K562 (cell line): ENCODE data around the gene TARS2. TPM values are rescaled to one million over a fixed set of nuclear protein-coding genes. Genes with fewer than 3 reads are reported as not detected.

ENCODE experiments used
- ATAC-seq: fragments of 200-7000 bp; cut with Tn5 transposase; 3 replicates; pipeline ENCODE4 v1.9.1; 2020; ENCODE audit warnings: moderate library complexity
- BruUV-seq: library from RNA; stranded (reverse); fragments of 400-500 nt; replicated peaks from 2 replicates; lab custom pipeline; 2021; lab: Mats Ljungman, UMichigan
- CTCF ChIA-PET: fragments of 300-600 bp; formaldehyde crosslinking; extraction: SDS; loops from one replicate; lab custom pipeline; 2021; ENCODE audit warnings: low intra/inter-chr PET ratio; lab: Yijun Ruan, JAX
- POLR2A ChIA-PET: fragments of 300-600, 350-650 bp; sonication (Branson Sonifier 250); formaldehyde crosslinking; extraction: SDS; loops from one replicate; lab custom pipeline; 2021; ENCODE audit warnings: antibody characterized with exemption, inconsistent platforms; lab: Yijun Ruan, JAX
- DNase-seq, 4 experiments: peaks; one replicate each; pipeline versions ENCODE4 v3.0.0 to v3.0.0-alpha.2; 2011 to 2018; ENCODE audit warnings: low spot score in 3 of 4, mixed read lengths in 3 of 4; ENCODE audit errors: extremely low read depth in 1 of 4
- FAIRE-seq: peaks from 2 replicates; lab custom pipeline; 2011; peaks lifted over from hg19 to GRCh38; lab: Jason Lieb, UNC
- H2AFZ ChIP-seq: 2 replicates; pipeline ENCODE4 v1.6.0; 2011; ENCODE audit warnings: low read depth, low read length, control low read depth, inconsistent platforms
- H3K27ac ChIP-seq: fragments of 200-600 bp; 3 replicates; pipeline ENCODE4 v1.8.0; 2011; ENCODE audit warnings: low read depth, mild to moderate bottlenecking, control low read depth, inconsistent platforms, low read length, moderate library complexity, mixed read lengths; ENCODE audit errors: extremely low read depth
- H3K27me3 ChIP-seq, 2 experiments: fragments of 300-600 bp in 1 of 2; 2 replicates in 1 of 2; 3 replicates in 1 of 2; pipeline versions ENCODE4 v1.6.0 to v1.8.0; 2011; ENCODE audit warnings: inconsistent platforms in 2 of 2, low read length in 2 of 2, mild to moderate bottlenecking in 1 of 2, mixed read lengths in 1 of 2, moderate library complexity in 1 of 2; ENCODE audit not compliant: control insufficient read depth in 2 of 2, insufficient read depth in 2 of 2
- H3K36me3 ChIP-seq: fragments of 300-600 bp; 3 replicates; pipeline ENCODE4 v1.8.0; 2011; ENCODE audit warnings: mild to moderate bottlenecking, low read length, inconsistent platforms; ENCODE audit not compliant: control insufficient read depth, insufficient read depth
- H3K4me1 ChIP-seq, 2 experiments: fragments of 200-600 bp in 1 of 2; replicated peaks in 1 of 2; 2 replicates in 1 of 2; 3 replicates in 1 of 2; pipeline versions ENCODE4 v1.5.1 to v1.8.0; 2011; ENCODE audit warnings: inconsistent platforms in 2 of 2, low read length in 2 of 2, mild to moderate bottlenecking in 1 of 2, mixed read lengths in 1 of 2, moderate library complexity in 1 of 2; ENCODE audit not compliant: control insufficient read depth in 2 of 2, insufficient read depth in 2 of 2
- H3K4me2 ChIP-seq: 2 replicates; pipeline ENCODE4 v1.6.1; 2011; ENCODE audit warnings: low read length, control low read depth, inconsistent platforms, mixed read lengths; ENCODE audit not compliant: insufficient read depth
- H3K4me3 ChIP-seq: fragments of 200-600 bp; sonication (generic), shearing (Covaris generic); 2 replicates; pipeline ENCODE4 v1.5.1; 2016; ENCODE audit warnings: control low read depth, inconsistent platforms
- H3K79me2 ChIP-seq: fragments of 200-600 bp; 3 replicates; pipeline ENCODE4 v1.8.0; 2011; ENCODE audit warnings: low read length, inconsistent platforms; ENCODE audit not compliant: control insufficient read depth, insufficient read depth
- H3K9ac ChIP-seq, 2 experiments: 2 replicates each; pipeline versions ENCODE4 v1.6.0 to v1.6.1; 2011; ENCODE audit warnings: low read depth in 2 of 2, low read length in 2 of 2, control low read depth in 1 of 2, inconsistent platforms in 1 of 2, mild to moderate bottlenecking in 1 of 2, mixed read lengths in 1 of 2; ENCODE audit not compliant: insufficient read depth in 1 of 2
- H3K9me1 ChIP-seq: one replicate; pipeline ENCODE4 v1.6.0; 2011; ENCODE audit warnings: inconsistent platforms, mild to moderate bottlenecking, low read length, moderate library complexity; ENCODE audit not compliant: control insufficient read depth, insufficient read depth
- H3K9me3 ChIP-seq: replicated peaks from 2 replicates; pipeline ENCODE4 v1.5.1; 2011; ENCODE audit warnings: low read depth, low read length, inconsistent platforms; ENCODE audit not compliant: control insufficient read depth, insufficient read depth
- H4K20me1 ChIP-seq: replicated peaks from 2 replicates; pipeline ENCODE4 v1.6.1; 2011; ENCODE audit warnings: low read length, inconsistent platforms, mixed read lengths; ENCODE audit not compliant: control insufficient read depth, insufficient read depth
- BRCA1 ChIP-seq, 2 experiments: fragments of 450-650 bp in 1 of 2; sonication (generic) in 1 of 2; formaldehyde crosslinking in 1 of 2; IDR thresholded peaks; 2 replicates each; pipeline versions ENCODE4 v1.5.0 to v1.6.1; 2017 to 2020; ENCODE audit warnings: mild to moderate bottlenecking in 1 of 2, missing genetic modification reagents in 1 of 2
- CEBPB ChIP-seq: fragments of 450-650 bp; IDR thresholded peaks from 2 replicates; pipeline ENCODE4 v1.6.1; 2016; ENCODE audit warnings: missing genetic modification characterization, missing compliant biosample characterization
- CLOCK ChIP-seq: fragments of 250-450 bp; sonication (Bioruptor Pico); IDR thresholded peaks from 2 replicates; pipeline ENCODE4 v1.4.0; 2020; ENCODE audit warnings: mild to moderate bottlenecking, moderate library complexity, borderline replicate concordance
- GATA2 ChIP-seq: sonication (generic); formaldehyde crosslinking; IDR thresholded peaks from 2 replicates; pipeline ENCODE4 v1.4.0; 2020; ENCODE audit warnings: mild to moderate bottlenecking, missing genetic modification reagents
- NCOA4 ChIP-seq: fragments of 450-650 bp; IDR thresholded peaks from 2 replicates; pipeline ENCODE4 v1.6.1; 2018; ENCODE audit warnings: mild to moderate bottlenecking; ENCODE audit not compliant: partially characterized antibody
- SRSF1 ChIP-seq: fragments of 200-400 bp; formaldehyde crosslinking; IDR thresholded peaks from 2 replicates; pipeline ENCODE4 v1.6.1; 2017; ENCODE audit warnings: mild to moderate bottlenecking, low read depth, low read length, moderate library complexity
- ZBTB34 ChIP-seq: fragments of 250-450 bp; sonication (Bioruptor Pico); IDR thresholded peaks from 2 replicates; pipeline ENCODE4 v1.8.0; 2021; ENCODE audit warnings: mild to moderate bottlenecking, moderate library complexity
- ZNF507 ChIP-seq: conservative IDR thresholded peaks from 2 replicates; pipeline ENCODE4 v1.6.1; 2017; ENCODE audit warnings: missing genetic modification characterization, missing compliant biosample characterization
- ZSCAN29 ChIP-seq: fragments of 450-650 bp; IDR thresholded peaks from 2 replicates; pipeline ENCODE4 v1.6.1; 2017
- whole genome bisulfite sequencing: fragments of 100-300 bp; shearing (Covaris generic); methylation state at CpG from one replicate; pipeline ENCODE4 v1.1.6; 2016; ENCODE audit warnings: low coverage, mixed read lengths; ENCODE audit not compliant: insufficient coverage; ENCODE audit errors: missing lambda C conversion rate; 5-methylcytosine and 5-hydroxymethylcytosine counted together
- in situ Hi-C: fragments of 300-500 bp; cut with MboI; formaldehyde crosslinking; loops from 4 replicates; pipeline ENCODE4 v1.15.0; 2018; ENCODE audit warnings: inconsistent platforms, mixed read lengths
- intact Hi-C: fragments of 100-400 bp; cut with micrococcal nuclease; formaldehyde crosslinking; loops from 2 replicates; pipeline ENCODE4 v1.14.2; 2022
- polyA plus RNA-seq, 8 experiments: library from polyadenylated mRNA; depleted of rRNA in 4 of 8; stranded (reverse) in 5 of 8; unstranded in 3 of 8; fragments of >200 nt; fragmentation: Nextera tagmentation in 2 of 8; fragmentation: Illumina TruSeq in 1 of 8; extraction: Ambion mirVana in 2 of 8; extraction: Trizol in 1 of 8; gene quantifications; 2 replicates each; pipeline versions ENCODE4 v1.2.1 to v1.2.3, GENCODE V29; 2011 to 2014; ENCODE audit warnings: inconsistent platforms in 1 of 8, missing spikeins in 1 of 8
- total RNA-seq, 7 experiments: library from RNA; depleted of rRNA in 6 of 7; stranded (reverse); fragments of >200 nt in 6 of 7; fragmentation: Illumina TruSeq in 2 of 7; extraction: Trizol in 2 of 7; gene quantifications; 2 replicates each; pipeline versions ENCODE4 v1.2.1 to v1.2.3, GENCODE V29; 2011 to 2021; ENCODE audit warnings: low replicate concordance in 1 of 7
- TF ChIP-seq, protein P1 (sequence below): sonication (generic); formaldehyde crosslinking; IDR thresholded peaks from 2 replicates; pipeline ENCODE4 v1.8.0; 2022; ENCODE audit warnings: missing genetic modification reagents, mild to moderate bottlenecking, borderline replicate concordance
- TF ChIP-seq, protein P2 (sequence below): fragments of 250-450 bp; sonication (Bioruptor Pico); IDR thresholded peaks from 2 replicates; pipeline ENCODE4 v1.5.0; 2021; ENCODE audit warnings: mild to moderate bottlenecking, moderate library complexity

TARS2 gene
- total and polyA plus RNA-seq, 9 of the 15 experiments (the other 6 are each of a cell fraction or from before 2014, with no cell fraction given), result 17.0 to 64.2 (median 39.4) TPM

DNA sequence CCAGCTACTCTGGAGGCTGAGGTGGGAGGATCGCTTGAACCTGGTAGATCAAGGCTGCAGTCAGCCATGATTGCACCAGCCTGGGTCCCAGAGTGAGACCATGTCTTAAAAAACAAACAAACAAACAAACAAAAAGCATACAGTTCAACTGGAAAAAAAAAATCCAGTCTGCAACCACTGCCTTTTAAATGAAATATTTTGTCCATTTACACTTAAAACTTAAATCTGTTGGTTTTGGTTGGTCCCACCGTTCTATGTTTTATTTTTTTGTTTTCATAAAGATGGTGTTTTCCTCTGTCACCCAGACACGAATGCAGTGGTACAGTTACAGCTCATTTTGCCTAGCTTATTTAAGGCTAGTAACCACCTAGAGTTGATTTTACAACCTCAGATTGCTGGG lies 38.1 kb downstream of the TARS2 start (continued):
- TF ChIP-seq NCOA4 (no peak), ZNF507 (peak; percentile 94)
- TF ChIP-seq, protein P1, sequence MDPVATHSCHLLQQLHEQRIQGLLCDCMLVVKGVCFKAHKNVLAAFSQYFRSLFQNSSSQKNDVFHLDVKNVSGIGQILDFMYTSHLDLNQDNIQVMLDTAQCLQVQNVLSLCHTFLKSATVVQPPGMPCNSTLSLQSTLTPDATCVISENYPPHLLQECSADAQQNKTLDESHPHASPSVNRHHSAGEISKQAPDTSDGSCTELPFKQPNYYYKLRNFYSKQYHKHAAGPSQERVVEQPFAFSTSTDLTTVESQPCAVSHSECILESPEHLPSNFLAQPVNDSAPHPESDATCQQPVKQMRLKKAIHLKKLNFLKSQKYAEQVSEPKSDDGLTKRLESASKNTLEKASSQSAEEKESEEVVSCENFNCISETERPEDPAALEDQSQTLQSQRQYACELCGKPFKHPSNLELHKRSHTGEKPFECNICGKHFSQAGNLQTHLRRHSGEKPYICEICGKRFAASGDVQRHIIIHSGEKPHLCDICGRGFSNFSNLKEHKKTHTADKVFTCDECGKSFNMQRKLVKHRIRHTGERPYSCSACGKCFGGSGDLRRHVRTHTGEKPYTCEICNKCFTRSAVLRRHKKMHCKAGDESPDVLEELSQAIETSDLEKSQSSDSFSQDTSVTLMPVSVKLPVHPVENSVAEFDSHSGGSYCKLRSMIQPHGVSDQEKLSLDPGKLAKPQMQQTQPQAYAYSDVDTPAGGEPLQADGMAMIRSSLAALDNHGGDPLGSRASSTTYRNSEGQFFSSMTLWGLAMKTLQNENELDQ (CRISPR knock-in tag), result no peak

DNA sequence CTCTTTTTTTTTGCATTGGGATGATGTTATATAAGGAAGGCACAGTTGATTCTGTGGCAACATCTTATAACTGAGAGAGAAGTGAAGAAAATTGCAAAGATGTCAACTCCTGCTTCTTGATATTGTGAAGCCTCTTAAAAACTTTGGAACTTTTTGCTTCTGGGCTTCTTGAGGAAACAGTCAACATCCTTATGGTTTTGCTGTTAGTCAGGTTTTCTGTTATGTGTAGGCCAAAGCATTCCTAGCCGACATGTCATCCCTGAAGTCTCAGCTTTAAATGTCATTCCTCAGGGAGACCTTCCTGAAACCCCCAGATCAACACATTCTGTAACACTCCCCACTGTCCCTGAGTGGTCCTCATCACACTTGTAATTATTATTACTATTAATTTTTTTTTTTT lies 41.0 kb downstream of the TARS2 start:
- Histone ChIP-seq H3K9me1 (no peaks in the 10 kb centered on the region), H3K4me2 (no peak overlapping the region), H3K4me1 (peaks cover 6 to 9% of the 10 kb centered on the region in 2 experiments; a peak in 4 of 5 replicates), H3K9me3 (no peaks in the 10 kb centered on the region), H3K36me3 (no peaks in the 10 kb centered on the region), H3K79me2 (no peaks in the 10 kb centered on the region), H4K20me1 (no peaks in the 10 kb centered on the region), H3K27me3 (no peaks in the 10 kb centered on the region), H3K4me3 (no peak overlapping the region), H2AFZ (no peak overlapping the region), H3K27ac (no peak overlapping the region), H3K9ac (no peak overlapping the region)
- 100% methylated on average over 1 of the region's 1 CpG for WGBS
- CTCF ChIA-PET, result no interaction called here
- in situ Hi-C loops (no loop called here), intact Hi-C loops (no loop called here)
- no TSS peak for BruUV-seq
- POLR2A ChIA-PET, result interaction anchor here (1.5 kb wide), 1 partner anchor 10 kb away, joined by 3 read pairs; no protein-coding TSS in a partner anchor
- ATAC-seq (no peak), FAIRE-seq (peak; percentile 71), DNase-seq (no peak)
- TF ChIP-seq CEBPB (tag), result no peak
- TF ChIP-seq BRCA1 (IDR thresholded peaks at IDR 0.05), result no peak
- TF ChIP-seq BRCA1 (CRISPR knock-in tag; IDR thresholded peaks at IDR 0.05), result no peak
- TF ChIP-seq, protein P2, sequence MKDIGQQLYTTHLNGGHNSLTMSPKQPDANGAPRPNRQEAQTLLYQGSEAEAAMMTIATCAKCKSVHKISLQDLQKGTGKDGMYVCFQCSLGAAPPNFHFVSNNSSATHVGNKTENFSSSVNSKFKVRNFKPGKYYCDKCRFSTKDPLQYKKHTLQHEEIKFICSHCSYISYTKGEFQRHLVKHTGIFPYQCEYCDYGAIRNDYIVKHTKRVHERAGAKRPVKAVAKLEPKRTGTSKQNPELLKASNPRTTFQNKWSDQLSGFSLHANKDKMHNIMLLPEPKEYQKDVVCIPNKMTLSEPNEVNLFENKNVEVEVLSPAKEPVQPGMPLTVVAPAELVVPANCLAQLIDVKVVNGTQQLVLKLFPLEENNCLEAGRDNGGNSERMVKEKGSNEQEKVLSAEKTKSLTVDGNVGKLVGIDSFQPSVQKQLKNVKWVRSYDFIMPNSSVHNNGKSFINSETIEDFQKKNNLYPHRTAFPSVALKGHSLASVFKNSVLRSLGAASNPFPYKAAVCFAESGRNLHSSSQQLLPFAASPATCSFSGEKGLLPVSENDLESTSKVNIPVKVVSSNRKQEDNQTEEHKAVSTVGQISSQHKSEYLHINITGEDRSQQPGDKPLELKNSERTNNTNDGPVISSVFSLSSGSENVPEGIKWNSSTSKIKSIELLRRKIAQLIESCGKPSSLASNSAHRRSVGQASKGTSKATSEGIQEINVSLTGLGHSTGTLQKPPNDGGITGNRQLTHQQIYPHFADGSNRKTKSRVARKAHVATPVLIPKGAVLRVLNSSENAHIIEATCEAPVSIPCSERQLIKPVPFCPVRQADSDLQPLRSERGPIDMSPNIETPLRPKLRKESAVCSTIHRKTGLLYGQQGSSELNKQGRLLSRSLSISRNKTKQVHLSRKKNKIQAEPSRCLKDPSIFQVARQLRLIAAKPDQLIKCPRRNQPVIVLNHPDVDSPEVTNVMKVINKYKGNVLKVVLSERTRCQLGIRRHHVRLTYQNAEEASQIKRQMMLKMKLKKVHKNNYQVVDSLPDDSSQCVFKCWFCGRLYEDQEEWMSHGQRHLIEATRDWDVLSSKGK, result no peak
- TF ChIP-seq SRSF1, result no peak
- no peak for TF ChIP-seq ZBTB34 (CRISPR knock-in tag)
- TF ChIP-seq GATA2 (CRISPR knock-in tag), result no peak
- TF ChIP-seq CLOCK (CRISPR knock-in tag), result no peak
- TF ChIP-seq ZSCAN29, result no peak
